WERI-Rb-1 (cell line): Measurements from ENCODE around the gene KAZALD1.

Experiments
- DNase-seq: peaks from one replicate; pipeline ENCODE4 v3.0.0-alpha.2; 2020
- H3K27ac ChIP-seq: fragments of 250-450 bp; sonication (Bioruptor Pico); 2 replicates; pipeline ENCODE4 v1.5.1; 2020; ENCODE audit warnings: mild to moderate bottlenecking, moderate library complexity
- H3K27me3 ChIP-seq: fragments of 250-450 bp; sonication (Bioruptor Pico); 2 replicates; pipeline ENCODE4 v1.5.1; 2021; ENCODE audit warnings: mild to moderate bottlenecking, low read depth, moderate library complexity; ENCODE audit not compliant: insufficient read depth, severe bottlenecking
- H3K36me3 ChIP-seq: fragments of 250-450 bp; sonication (Bioruptor Pico); 2 replicates; pipeline ENCODE4 v1.5.1; 2020; ENCODE audit warnings: mild to moderate bottlenecking, moderate library complexity
- H3K4me3 ChIP-seq: 2 replicates; pipeline ENCODE4 v1.5.1; 2011; ENCODE audit warnings: low read depth, mild to moderate bottlenecking, control low read depth, low read length
- H3K9me3 ChIP-seq: fragments of 250-450 bp; sonication (Bioruptor Pico); 2 replicates; pipeline ENCODE4 v1.5.1; 2021; ENCODE audit warnings: mild to moderate bottlenecking, moderate library complexity; ENCODE audit not compliant: severe bottlenecking
- CTCF ChIP-seq: IDR thresholded peaks from 2 replicates; pipeline ENCODE4 v1.5.1; 2011; ENCODE audit warnings: low read depth, mild to moderate bottlenecking, control low read depth, inconsistent platforms, low read length

KAZALD1 gene

GRCh38 chr10:101020427-101021075 lies 41.2 kb upstream of the KAZALD1 start:
- no peaks in the 10 kb centered on the region for H3K36me3 ChIP-seq
- no peak for TF ChIP-seq CTCF
- no peak overlapping the region for H3K4me3 ChIP-seq
- DNase-seq = no peak
- no peaks in the 10 kb centered on the region for H3K27me3 ChIP-seq
- no peak overlapping the region for H3K27ac ChIP-seq
- no peaks in the 10 kb centered on the region for H3K9me3 ChIP-seq

GRCh38 chr10:101021239-101021638 lies 40.5 kb upstream of the KAZALD1 start:
- DNase-seq = no peak
- Histone ChIP-seq H3K36me3 (no peaks in the 10 kb centered on the region), H3K4me3 (no peak overlapping the region), H3K9me3 (no peaks in the 10 kb centered on the region), H3K27me3 (no peaks in the 10 kb centered on the region), H3K27ac (no peak overlapping the region)
- TF ChIP-seq CTCF = no peak

- Histone ChIP-seq H3K27ac (no peak overlapping the region), H3K9me3 (no peaks in the 10 kb centered on the region), H3K4me3 (no peak overlapping the region), H3K27me3 (no peaks in the 10 kb centered on the region), H3K36me3 (no peaks in the 10 kb centered on the region)
- TF ChIP-seq CTCF = no peak
- DNase-seq = no peak
Measured at GRCh38 chr10:101021692-101022251, 40.0 kb upstream of the KAZALD1 start.

- no peak for TF ChIP-seq CTCF
- Histone ChIP-seq H3K27ac (no peak overlapping the region), H3K36me3 (no peaks in the 10 kb centered on the region), H3K4me3 (no peak overlapping the region), H3K27me3 (no peaks in the 10 kb centered on the region), H3K9me3 (no peaks in the 10 kb centered on the region)
- no peak for DNase-seq
Measured at GRCh38 chr10:101022967-101023705, 38.7 kb upstream of the KAZALD1 start.

GRCh38 chr10:101027106-101027720 lies 34.6 kb upstream of the KAZALD1 start:
- DNase-seq = no peak
- Histone ChIP-seq H3K4me3 (no peak overlapping the region), H3K27ac (peak overlapping the region; percentile 62), H3K27me3 (no peaks in the 10 kb centered on the region), H3K9me3 (no peaks in the 10 kb centered on the region), H3K36me3 (no peaks in the 10 kb centered on the region)
- TF ChIP-seq CTCF = no peak
